ENCODE results near the gene C7orf33. TPM values are rescaled to one million over a fixed set of nuclear protein-coding genes. Genes with fewer than 3 reads are reported as not detected.

The C7orf33 gene
- total RNA-seq, 1 donor from 2014 or later, result not detected

- TF ChIP-seq CTCF (IDR thresholded peaks at IDR 0.05; ENCODE audit: insufficient read depth, low read length, severe bottlenecking), result no peak
- Histone ChIP-seq H3K27me3 (ENCODE audit: control insufficient read depth, insufficient read depth, low read length) (no peaks in the 10 kb centered on the region), H3K4me3 (ENCODE audit: low read depth, low read length) (no peak overlapping the region), H3K36me3 (ENCODE audit: control insufficient read depth, insufficient read depth, low read length) (no peaks in the 10 kb centered on the region)
- no peak for DNase-seq (ENCODE audit: low read depth)
- FAIRE-seq, result no peak
Measured at GRCh38 chr7:148637094-148637493, 46.5 kb downstream of the C7orf33 start.

GRCh38 chr7:148645898-148646297, 55.3 kb downstream of the C7orf33 start:
- H3K36me3 ChIP-seq (ENCODE audit: control insufficient read depth, insufficient read depth, low read length), result no peaks in the 10 kb centered on the region
- H3K4me3 ChIP-seq (ENCODE audit: low read depth, low read length), result no peak overlapping the region
- TF ChIP-seq CTCF (IDR thresholded peaks at IDR 0.05; ENCODE audit: insufficient read depth, low read length, severe bottlenecking), result no peak
- FAIRE-seq (no peak), DNase-seq (ENCODE audit: low read depth) (no peak)
- H3K27me3 ChIP-seq (ENCODE audit: control insufficient read depth, insufficient read depth, low read length), result no peaks in the 10 kb centered on the region

- no peak for TF ChIP-seq CTCF (IDR thresholded peaks at IDR 0.05; ENCODE audit: insufficient read depth, low read length, severe bottlenecking)
- DNase-seq (ENCODE audit: low read depth) (peak; percentile 44), FAIRE-seq (no peak)
- Histone ChIP-seq H3K27me3 (ENCODE audit: control insufficient read depth, insufficient read depth, low read length) (no peaks in the 10 kb centered on the region), H3K36me3 (ENCODE audit: control insufficient read depth, insufficient read depth, low read length) (no peaks in the 10 kb centered on the region), H3K4me3 (ENCODE audit: low read depth, low read length) (no peak overlapping the region)
Measured at GRCh38 chr7:148650232-148650858, 59.8 kb downstream of the C7orf33 start.

- FAIRE-seq (no peak), DNase-seq (ENCODE audit: low read depth) (no peak)
- TF ChIP-seq CTCF (IDR thresholded peaks at IDR 0.05; ENCODE audit: insufficient read depth, low read length, severe bottlenecking), result no peak
- H3K36me3 ChIP-seq (ENCODE audit: control insufficient read depth, insufficient read depth, low read length), result no peaks in the 10 kb centered on the region
- H3K4me3 ChIP-seq (ENCODE audit: low read depth, low read length), result no peak overlapping the region
- H3K27me3 ChIP-seq (ENCODE audit: control insufficient read depth, insufficient read depth, low read length), result no peaks in the 10 kb centered on the region
Measured at GRCh38 chr7:148652773-148653172, 62.2 kb downstream of the C7orf33 start.

GRCh38 chr7:148657929-148658328, 67.4 kb downstream of the C7orf33 start:
- FAIRE-seq, result no peak
- no peak for TF ChIP-seq CTCF (IDR thresholded peaks at IDR 0.05; ENCODE audit: insufficient read depth, low read length, severe bottlenecking)

GRCh38 chr7:148661471-148661870, 70.9 kb downstream of the C7orf33 start:
- no peak for FAIRE-seq
- TF ChIP-seq CTCF (IDR thresholded peaks at IDR 0.05; ENCODE audit: insufficient read depth, low read length, severe bottlenecking), result no peak
- no peak for DNase-seq (ENCODE audit: low read depth)
- H3K36me3 ChIP-seq (ENCODE audit: control insufficient read depth, insufficient read depth, low read length), result no peaks in the 10 kb centered on the region
- H3K4me3 ChIP-seq (ENCODE audit: low read depth, low read length), result no peak overlapping the region
- no peaks in the 10 kb centered on the region for H3K27me3 ChIP-seq (ENCODE audit: control insufficient read depth, insufficient read depth, low read length)

More at GRCh38 chr7:148657929-148658328, 67.4 kb downstream of the C7orf33 start:
- no peak for DNase-seq (ENCODE audit: low read depth)
- no peaks in the 10 kb centered on the region for H3K27me3 ChIP-seq (ENCODE audit: control insufficient read depth, insufficient read depth, low read length)
- no peaks in the 10 kb centered on the region for H3K36me3 ChIP-seq (ENCODE audit: control insufficient read depth, insufficient read depth, low read length)
- no peak overlapping the region for H3K4me3 ChIP-seq (ENCODE audit: low read depth, low read length)

Data from bronchial epithelial cell (primary cell).